ENCODE measurements around the gene TOMM6. TPM values are rescaled to one million over a fixed set of nuclear protein-coding genes. Genes with fewer than 3 reads are reported as not detected.
A peak's percentile ranks its signal among the peaks of the same experiment; 100 is the strongest.
"Not testable (repeated sequence)": the region's sequence is repeated elsewhere in the genome, so short reads cannot be mapped to it uniquely, and the experiment has no call there.

The TOMM6 gene
- total RNA-seq, 2 donors from 2014 or later = 207 to 212 TPM

DNA sequence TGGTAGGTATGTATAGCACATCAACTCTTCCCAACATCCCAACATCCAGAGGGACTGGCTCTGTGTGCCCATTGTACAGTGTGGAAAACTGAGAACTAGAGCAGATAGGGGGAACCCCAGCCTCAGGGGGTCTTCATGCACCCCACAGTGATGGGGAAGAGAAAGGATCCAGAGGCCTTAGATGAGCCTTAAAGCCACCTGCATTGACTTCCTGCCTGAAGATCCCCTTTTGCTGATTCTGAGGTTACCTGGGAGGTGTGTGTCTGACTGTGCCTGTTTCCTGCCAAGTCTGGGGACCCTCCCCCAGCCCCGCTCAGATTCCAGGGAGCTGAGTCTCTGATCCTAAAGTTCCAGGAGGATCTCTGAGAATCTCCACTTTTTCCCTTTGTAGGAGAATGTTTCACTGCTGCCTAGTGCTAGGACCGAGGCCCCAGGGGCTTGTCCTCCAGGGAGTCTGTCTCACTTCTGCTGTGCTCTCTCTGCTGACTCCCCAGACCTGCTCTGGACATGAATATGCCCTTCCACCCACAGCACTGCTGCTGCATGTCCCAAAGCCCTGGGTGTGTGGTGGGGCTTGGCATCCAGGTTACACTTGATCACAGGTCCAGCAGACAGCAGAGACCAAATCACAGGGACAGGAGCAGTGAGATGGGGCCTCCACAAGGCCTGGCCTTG, 27.5 kb upstream of the TOMM6 start:
- Mint-ChIP-seq H3K4me3 (no peak overlapping the region), H3K36me3 (ENCODE audit: low read depth) (no peaks in the 10 kb centered on the region), H3K4me1 (no peaks in the 10 kb centered on the region), H3K27me3 (ENCODE audit: insufficient read depth) (peaks cover 7% of the 10 kb centered on the region), H3K9me3 (no peaks in the 10 kb centered on the region), H3K27ac (peak overlapping the region; percentile 65)
- Histone ChIP-seq H3K4me3 (ENCODE audit: low read length) (no peak overlapping the region), H3K9me3 (ENCODE audit: control insufficient read depth, low read length) (no peaks in the 10 kb centered on the region), H3K27me3 (ENCODE audit: control insufficient read depth, insufficient read depth, low read length, poor library complexity, severe bottlenecking) (no peaks in the 10 kb centered on the region), H3K36me3 (ENCODE audit: control insufficient read depth, insufficient read depth, low read length) (no peaks in the 10 kb centered on the region), H3K27ac (ENCODE audit: low read depth, low read length) (no peak overlapping the region), H3K9ac (ENCODE audit: extremely low read depth, low read length, poor library complexity, severe bottlenecking) (no peak overlapping the region), H3K4me1 (ENCODE audit: control insufficient read depth, insufficient read depth, low read length) (peaks cover 7% of the 10 kb centered on the region)
- 90 to 100% methylated on average over 2 of the region's 2 CpGs for WGBS, 2 experiments (ENCODE audit: insufficient coverage in 1 of 2, insufficient read length in 1 of 2)
- TF ChIP-seq, protein P1, sequence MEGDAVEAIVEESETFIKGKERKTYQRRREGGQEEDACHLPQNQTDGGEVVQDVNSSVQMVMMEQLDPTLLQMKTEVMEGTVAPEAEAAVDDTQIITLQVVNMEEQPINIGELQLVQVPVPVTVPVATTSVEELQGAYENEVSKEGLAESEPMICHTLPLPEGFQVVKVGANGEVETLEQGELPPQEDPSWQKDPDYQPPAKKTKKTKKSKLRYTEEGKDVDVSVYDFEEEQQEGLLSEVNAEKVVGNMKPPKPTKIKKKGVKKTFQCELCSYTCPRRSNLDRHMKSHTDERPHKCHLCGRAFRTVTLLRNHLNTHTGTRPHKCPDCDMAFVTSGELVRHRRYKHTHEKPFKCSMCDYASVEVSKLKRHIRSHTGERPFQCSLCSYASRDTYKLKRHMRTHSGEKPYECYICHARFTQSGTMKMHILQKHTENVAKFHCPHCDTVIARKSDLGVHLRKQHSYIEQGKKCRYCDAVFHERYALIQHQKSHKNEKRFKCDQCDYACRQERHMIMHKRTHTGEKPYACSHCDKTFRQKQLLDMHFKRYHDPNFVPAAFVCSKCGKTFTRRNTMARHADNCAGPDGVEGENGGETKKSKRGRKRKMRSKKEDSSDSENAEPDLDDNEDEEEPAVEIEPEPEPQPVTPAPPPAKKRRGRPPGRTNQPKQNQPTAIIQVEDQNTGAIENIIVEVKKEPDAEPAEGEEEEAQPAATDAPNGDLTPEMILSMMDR (conservative IDR thresholded peaks at IDR 0.05) = no peak
- DNase-seq = peak; percentile 48

DNA sequence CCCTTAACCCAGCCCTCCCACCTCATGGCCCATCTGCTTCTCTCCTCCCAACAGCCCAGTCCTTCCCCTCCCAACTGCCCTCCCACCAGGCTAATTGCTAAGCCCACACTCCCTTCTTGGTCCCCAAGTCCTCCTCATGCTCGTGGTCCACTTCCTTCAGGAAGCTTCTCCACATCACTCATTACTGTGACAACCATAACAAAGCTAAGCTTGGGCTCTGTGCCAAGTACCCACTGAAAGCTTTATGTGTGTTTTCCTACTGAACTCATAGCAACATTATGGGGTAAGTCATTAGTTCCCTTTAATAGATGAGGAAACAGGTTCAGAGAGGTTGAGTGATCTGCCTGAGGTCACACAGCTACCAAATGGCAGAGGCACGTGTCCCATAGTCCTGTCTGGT, 24.0 kb upstream of the TOMM6 start:
- H3K9ac ChIP-seq (ENCODE audit: extremely low read depth, low read length, poor library complexity, severe bottlenecking) = no peak overlapping the region
- no peaks in the 10 kb centered on the region for H3K27me3 ChIP-seq (ENCODE audit: control insufficient read depth, insufficient read depth, low read length, poor library complexity, severe bottlenecking)
- peaks cover 3% of the 10 kb centered on the region for H3K27me3 Mint-ChIP-seq (ENCODE audit: insufficient read depth)
- no peak for DNase-seq
- H3K27ac Mint-ChIP-seq = no peak overlapping the region
- TF ChIP-seq, protein P1 (conservative IDR thresholded peaks at IDR 0.05) = no peak
- WGBS, 2 experiments (ENCODE audit: insufficient coverage in 1 of 2, insufficient read length in 1 of 2) = 66 to 83% methylated on average over 2 of the region's 2 CpGs
- H3K4me3 Mint-ChIP-seq = no peak overlapping the region
- H3K4me3 ChIP-seq (ENCODE audit: low read length) = no peak overlapping the region
- no peaks in the 10 kb centered on the region for H3K9me3 ChIP-seq (ENCODE audit: control insufficient read depth, low read length)
- H3K4me1 Mint-ChIP-seq = no peaks in the 10 kb centered on the region
- no peaks in the 10 kb centered on the region for H3K36me3 Mint-ChIP-seq (ENCODE audit: low read depth)
- no peak overlapping the region for H3K27ac ChIP-seq (ENCODE audit: low read depth, low read length)
- no peaks in the 10 kb centered on the region for H3K36me3 ChIP-seq (ENCODE audit: control insufficient read depth, insufficient read depth, low read length)
- peaks cover 3% of the 10 kb centered on the region for H3K4me1 ChIP-seq (ENCODE audit: control insufficient read depth, insufficient read depth, low read length)
- no peaks in the 10 kb centered on the region for H3K9me3 Mint-ChIP-seq

DNA sequence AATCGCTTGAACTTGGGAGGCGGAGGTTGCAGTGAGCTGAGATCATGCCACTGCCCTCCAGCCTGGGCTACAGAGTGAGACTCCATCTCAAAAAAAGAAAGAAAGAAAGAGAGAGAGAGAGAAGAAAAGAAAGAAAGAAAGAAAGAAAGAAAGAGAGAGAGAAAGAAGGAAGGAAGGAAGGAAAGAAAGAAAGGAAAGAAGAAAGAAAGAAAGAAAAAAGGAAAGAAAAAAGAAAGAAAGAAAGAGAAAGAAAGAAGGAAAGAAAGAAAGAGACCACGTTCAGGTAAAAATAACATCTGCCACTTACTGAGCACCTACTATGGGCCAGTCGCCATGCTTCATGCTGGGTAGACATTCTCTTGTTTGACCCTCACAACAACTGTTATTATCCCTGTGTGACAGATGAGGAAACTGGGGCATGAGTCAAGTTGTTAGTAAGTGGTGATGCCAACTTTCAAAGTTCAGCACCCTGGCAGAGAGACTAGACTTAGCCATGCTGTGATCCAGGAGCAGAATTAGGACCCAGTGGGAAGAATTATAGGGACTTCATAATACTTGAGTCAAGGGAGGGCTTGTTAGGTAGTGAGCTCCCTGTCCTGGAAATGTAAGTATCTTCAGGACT, 21.3 kb upstream of the TOMM6 start:
- not testable (repeated sequence) for H3K4me3 Mint-ChIP-seq; H3K4me3 ChIP-seq (ENCODE audit: low read length); H3K36me3 ChIP-seq (ENCODE audit: control insufficient read depth, insufficient read depth, low read length); H3K9me3 Mint-ChIP-seq; H3K4me1 Mint-ChIP-seq; DNase-seq; H3K27ac ChIP-seq (ENCODE audit: low read depth, low read length); H3K27ac Mint-ChIP-seq; H3K4me1 ChIP-seq (ENCODE audit: control insufficient read depth, insufficient read depth, low read length); H3K27me3 Mint-ChIP-seq (ENCODE audit: insufficient read depth); H3K9ac ChIP-seq (ENCODE audit: extremely low read depth, low read length, poor library complexity, severe bottlenecking); H3K9me3 ChIP-seq (ENCODE audit: control insufficient read depth, low read length); H3K36me3 Mint-ChIP-seq (ENCODE audit: low read depth); H3K27me3 ChIP-seq (ENCODE audit: control insufficient read depth, insufficient read depth, low read length, poor library complexity, severe bottlenecking)
- WGBS, 2 experiments (ENCODE audit: insufficient coverage in 1 of 2, insufficient read length in 1 of 2) = 90 to 91% methylated on average over 2 to 4 of the region's 4 CpGs

Measured in endodermal cell (in vitro differentiated cells).